HG03457 (cell line): ENCODE results near the gene MEGF11.

ENCODE experiments used
- ATAC-seq: cut with Tn5 transposase; IDR thresholded peaks from one replicate; pipeline ENCODE4 v1.9.1; 2021; ENCODE audit warnings: moderate number of reproducible peaks; ENCODE audit not compliant: unreplicated experiment

Gene MEGF11

DNA sequence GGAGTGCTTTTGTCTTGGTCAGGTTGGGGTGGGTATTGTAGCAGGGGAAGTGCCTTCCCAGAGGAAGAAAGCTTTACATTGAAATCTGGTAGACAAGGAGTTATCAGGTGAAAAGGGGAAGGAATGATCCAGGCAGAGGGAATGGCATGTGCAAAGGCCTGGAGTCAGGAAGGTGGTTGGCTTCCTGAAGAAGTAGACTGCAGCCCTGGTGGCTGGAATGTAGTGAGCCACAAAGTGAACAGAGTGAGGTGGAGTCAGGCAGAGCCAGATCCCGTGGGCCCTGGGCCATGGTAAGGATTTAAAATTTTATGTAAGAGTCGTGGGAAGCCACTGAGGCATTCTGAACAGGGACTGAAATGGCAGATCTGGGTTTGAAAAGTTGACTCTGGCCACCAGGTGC lies 326.0 kb downstream of the MEGF11 start:
- no peak for ATAC-seq

DNA sequence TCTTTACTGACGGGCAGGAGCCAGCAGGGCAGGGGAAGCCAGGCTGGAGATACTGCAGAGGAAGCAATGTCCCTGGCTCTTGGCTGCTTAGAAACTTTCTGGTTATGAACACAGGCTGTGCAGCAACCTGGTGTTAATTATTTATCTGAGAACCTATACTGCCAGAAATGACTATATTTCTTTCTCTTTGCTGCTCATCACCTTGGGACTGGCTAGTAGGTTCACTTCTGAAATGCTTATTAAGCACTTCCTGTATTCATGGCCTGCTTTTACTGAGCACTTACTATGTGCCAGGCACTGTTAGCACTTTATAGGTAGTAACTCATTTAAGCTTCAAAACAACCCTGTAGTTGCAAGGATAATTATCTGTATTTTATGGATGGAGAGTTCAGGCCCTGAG lies 326.7 kb downstream of the MEGF11 start:
- ATAC-seq: peak; percentile 58

DNA sequence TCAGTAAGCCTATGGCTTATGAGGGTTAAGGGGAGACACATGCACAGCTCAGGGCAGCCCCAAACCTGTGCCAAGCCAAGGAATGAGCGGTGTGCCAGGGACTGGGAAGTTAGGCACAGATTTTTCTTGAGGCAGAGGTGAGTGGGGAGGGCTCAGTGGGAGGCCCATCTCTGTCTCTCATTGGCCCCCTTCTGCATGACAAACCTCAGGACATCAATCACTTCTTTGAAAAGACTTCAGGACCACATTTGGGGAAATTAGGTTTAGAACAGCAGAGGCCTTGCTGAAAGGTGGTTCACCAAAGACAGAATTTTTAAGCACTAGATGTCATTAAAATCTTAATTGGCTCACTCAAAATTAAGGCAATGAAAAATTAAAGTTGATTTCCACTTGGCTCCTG lies 327.1 kb downstream of the MEGF11 start:
- ATAC-seq: no peak

DNA sequence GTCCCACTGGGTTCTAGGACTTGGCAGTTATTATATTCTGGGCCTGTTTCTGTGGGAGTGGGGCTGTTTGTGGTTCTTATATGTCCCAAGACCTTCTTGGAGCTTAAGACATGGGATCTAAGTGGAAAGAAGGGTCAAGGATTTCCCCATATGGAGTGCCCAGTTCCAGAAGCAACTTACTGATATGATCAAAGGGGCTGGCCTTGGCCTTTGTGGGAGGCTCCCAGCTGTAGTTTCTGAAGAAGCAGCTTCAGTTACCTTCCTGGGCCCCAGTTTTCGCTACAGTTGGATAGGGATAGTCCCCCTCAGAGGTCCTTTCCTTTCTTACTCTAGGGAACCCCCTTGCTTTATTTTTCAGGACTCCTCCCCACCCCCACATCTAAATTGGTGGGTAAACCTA lies 328.2 kb downstream of the MEGF11 start:
- ATAC-seq: no peak

DNA sequence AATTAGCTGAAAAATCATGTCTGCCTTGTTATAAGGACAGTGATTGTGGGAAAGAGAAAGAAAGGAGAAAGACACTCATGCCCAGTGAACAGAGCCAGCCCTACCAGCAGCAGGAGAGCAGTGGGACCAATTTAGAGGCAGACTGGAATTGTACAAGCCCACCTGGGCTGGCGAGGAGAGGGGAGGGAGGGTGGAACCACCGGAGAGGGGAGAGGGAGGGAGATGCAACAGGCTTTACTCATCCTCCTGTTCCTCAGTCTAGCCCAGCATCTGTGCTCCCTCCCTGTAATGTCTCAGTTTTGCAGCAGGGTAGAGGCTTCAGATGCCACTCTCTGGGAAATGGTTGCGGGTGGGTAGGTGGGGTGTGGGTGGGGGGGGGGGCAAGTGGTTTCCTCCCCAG lies 329.5 kb downstream of the MEGF11 start:
- no peak for ATAC-seq

DNA sequence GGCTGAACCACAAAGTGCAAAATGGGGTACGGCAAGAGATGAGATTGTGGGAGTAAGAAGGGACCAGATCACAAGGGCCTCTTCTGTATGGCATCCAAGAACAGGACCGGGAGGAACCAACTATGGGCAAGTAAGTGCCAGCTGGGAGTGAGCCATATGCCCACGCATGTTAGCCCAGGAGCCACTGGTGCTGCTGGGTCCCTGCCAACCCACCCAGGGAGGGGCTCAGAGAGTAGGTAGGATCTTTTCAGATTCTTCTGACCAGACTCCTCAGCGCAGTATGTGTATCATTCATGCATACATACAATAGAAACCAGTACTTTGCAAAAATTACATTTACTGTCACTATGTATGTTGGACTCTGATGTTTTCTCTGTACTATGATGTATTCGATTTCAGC lies 330.3 kb downstream of the MEGF11 start:
- no peak for ATAC-seq

DNA sequence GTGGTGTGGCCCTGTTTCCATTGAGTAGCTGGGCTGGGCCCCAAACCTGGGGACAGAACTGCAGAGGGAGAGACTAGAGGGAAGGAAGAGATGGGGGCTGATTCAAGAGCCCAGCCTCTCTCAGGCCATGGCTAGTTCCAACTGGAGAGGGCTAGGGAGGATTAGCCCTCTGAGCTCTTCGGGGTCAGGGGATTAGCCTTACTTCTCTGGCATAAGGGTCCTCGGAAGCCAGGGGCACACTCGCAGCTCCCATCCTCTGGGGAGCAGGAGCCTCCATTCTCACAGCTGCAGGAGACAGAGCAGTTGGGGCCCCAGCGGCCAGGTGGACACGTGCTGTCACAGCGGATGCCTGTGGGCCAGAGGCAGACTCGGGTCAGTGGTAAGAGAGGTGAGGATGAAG lies 330.9 kb downstream of the MEGF11 start:
- no peak for ATAC-seq

DNA sequence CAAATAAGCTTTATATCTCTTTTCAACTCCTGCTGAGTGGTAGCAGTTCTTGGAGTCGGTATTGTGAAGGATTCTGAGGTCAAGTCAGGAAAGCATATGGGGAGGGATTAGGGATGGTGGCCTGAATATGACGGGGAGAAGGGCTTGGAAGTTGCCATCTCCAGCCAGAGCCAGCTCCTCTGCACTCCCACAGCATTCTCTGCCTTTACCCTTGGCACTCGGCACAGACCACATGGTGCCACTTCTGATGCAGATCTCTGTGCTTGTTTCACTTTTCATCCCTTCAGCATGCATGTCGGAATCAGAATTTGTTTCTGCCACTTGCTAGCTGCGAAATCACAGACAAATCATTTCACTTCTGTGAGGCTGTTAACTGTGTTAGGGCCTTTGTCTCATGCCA lies 331.8 kb downstream of the MEGF11 start:
- no peak for ATAC-seq

DNA sequence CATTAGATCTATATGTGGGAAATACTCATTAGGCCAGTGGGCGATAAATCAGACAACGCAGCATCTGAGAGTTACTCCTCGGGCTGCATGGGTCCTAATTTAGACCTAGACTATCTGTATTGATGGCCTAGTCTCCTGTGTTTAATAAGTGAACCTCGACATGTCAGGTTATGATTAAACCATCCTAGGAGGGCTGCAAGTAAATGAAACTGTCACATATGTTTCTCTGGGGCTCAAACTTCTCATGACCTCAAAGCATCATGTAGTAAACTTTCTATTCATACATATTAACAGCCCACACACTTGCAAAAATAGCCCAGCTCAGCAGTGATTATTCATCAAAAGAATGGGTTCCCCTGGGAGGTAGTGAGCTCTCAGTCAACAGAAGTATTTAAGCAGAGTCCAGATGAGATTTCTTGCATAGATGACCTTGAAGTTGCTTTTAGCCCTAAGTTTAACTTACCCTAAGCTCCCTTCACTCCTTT lies 332.7 kb downstream of the MEGF11 start:
- ATAC-seq: no peak

DNA sequence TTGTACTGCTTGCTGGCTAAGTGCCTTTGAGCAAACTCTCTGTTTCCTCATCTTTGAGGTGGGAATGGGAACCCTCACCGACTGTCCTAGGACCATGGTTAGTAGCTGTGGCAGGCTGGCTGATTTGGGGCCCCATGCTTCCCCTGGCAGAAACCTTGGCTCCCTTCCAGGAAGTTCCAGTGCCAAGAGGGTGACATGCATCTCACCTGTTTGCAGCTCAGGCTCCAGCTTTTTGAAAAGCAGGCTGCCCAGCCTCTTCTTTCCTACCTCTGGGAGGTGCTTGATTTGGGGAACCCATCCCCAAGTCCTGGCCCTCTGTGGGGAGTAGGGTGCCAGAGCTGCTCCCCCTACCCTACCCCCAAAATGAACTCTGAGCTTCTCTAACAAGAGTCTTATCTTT lies 333.4 kb downstream of the MEGF11 start:
- ATAC-seq: no peak

DNA sequence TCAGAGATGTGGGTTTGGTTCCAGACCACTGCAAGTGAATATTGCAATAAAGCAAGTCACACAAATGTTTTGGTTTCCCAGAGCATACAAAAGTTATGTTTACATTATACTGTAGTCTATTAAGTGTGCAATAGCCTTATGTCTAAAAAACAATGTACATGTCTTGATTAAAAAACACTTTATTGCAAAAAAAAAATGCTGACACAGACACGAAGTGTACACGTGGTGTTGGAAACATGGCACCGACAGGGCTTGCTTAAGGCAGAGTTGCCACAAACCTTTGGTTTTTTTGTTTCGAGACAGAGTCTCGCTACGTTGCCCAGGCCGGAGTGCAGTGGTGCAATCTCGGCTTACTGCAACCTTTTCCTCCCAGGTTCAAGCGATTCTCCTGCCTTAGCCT lies 334.2 kb downstream of the MEGF11 start:
- ATAC-seq: no peak

DNA sequence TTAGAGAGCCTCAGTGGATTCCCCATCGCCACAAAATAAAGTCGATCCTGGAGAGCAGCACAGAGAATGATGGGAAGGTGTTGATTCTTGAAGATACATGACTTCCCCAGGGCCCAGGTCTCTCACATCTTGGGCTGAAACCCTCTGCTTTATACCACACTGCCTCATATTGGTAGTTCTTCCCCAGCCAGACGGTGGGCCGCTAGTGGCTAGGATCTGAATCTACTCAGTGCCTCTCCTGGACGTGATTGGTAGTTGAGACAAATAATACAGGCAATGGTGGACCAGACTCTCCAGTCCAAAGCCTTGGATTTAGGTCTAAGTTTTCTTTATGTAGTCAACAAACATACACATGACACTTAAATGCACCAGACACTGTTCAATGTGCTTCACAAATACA lies 334.6 kb downstream of the MEGF11 start:
- no peak for ATAC-seq

DNA sequence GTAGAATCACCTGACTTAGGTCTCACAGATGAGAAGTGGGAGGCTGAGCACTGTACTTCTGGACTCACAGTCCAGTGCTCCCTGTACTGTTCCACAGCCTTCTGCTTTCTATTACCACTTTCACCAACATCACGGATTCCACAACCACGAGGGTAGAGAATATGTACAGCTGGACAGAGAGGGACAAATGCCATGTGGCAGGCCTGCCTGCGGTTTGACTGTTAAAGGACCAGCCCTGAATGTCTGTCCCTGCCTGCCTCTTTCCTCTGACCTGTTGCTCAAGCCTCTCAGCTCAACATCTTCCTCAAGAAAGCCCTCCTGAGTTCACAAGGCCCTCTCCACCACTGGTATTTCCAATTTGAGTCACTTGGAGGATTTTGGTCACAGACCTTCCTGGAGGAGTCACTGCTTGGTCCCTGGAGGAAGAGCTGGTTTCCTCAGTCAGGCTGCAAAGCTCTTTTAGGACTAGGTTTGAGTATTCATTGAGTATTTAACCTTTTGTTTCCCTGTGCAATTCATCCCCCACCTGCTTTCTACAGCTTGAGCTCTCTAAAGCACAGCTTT lies 335.1 kb downstream of the MEGF11 start:
- ATAC-seq: no peak

DNA sequence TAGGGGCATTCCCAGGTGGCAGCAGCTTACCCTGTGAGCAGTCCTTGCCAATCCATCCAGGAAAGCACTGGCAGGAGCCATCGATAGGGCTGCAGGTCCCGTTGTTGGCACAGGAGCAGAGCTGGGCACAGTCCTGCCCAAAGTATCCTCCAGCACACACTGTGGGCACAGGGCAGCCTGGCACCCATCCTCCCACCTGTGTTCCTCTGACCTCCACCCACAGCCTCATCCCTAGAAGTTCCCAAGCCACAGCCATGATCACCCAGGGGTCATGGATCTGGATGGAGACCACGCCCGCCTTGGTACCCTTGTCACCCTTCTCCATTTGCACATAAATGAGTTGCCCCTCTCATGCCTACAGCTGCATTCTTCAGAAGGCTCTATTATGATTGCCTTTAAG lies 335.6 kb downstream of the MEGF11 start:
- ATAC-seq: no peak

DNA sequence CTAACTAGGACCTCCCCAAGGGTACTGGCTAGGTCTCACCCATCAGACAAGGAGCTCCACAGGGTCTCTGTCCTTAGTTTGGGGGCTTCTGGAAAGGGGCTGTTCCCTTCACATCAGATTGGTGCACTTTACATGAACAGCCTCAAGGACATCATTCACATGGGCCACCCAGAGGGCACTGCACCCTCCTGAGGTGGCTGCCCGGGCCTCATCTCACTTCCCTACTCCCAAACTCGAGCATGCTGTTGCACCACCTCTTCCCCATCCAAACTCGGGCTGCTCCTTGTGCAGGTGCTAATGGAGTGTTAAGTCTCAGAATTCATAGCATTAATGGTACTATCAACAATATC lies 336.2 kb downstream of the MEGF11 start:
- ATAC-seq: peak; percentile 7

DNA sequence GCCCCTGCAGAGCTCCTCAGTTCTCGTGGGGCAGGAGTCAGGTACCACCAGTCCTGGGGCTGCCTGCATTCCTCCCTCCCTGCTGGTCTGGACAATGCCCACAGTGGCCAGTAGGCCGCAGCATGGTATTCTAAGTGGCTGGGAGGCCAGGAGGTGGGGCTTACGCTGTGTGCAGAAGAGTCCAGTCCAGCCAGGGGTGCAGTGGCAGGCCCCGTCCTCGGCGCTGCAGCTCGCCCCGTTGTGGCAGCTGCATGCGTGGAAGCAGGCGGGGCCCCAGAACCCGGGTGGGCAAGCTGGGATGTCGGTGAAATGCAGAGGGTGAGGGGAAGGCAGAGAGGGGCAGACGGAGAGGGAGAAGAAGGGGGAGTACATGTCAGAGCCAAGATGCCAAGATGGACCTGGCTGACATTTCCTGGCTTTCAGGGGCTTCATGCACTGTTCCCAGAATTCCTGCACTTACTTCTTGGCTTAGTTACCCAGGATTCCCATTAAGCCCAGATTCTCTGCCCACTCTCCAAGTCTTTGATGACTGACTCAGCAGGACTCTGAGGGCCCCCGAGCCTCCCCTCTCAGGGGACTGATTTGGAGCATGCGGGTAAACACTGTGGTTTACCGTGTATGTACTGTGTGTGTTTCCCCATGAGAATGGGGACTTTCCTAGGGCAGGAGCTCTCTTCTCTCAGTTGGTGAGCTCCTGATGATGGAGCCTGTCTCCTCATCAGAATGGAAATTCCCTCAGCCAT lies 336.7 kb downstream of the MEGF11 start:
- peak; percentile 42 for ATAC-seq

DNA sequence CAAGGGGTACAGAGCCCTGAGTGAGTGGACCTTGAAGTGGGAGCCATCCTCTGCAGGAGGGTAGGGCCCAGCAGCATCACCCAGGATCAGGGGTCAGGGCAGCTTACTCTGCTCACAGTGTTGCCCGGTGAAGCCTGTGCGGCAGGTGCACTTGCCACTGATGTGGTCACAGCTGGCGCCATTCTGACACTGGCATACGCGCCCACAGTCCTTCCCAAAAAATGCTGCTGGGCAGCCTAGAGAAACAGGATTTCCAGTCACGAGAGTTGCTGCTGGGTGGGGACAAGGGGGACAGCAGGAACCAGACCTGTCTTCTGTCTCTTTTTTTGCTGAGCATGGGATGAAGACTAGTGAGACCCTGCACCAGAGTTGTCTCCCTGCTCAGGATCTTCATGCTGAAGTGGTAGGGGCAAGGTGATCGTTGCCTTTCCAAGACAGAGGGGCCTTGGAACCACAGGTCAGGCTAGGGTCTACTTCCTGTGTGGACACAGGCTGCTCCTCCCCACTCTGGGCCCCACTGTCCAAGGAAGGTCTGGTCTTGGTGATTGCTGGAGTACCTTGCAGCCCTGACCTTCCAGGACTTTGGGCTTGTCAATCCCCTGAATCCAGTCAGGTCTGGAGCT lies 337.4 kb downstream of the MEGF11 start:
- ATAC-seq: no peak

DNA sequence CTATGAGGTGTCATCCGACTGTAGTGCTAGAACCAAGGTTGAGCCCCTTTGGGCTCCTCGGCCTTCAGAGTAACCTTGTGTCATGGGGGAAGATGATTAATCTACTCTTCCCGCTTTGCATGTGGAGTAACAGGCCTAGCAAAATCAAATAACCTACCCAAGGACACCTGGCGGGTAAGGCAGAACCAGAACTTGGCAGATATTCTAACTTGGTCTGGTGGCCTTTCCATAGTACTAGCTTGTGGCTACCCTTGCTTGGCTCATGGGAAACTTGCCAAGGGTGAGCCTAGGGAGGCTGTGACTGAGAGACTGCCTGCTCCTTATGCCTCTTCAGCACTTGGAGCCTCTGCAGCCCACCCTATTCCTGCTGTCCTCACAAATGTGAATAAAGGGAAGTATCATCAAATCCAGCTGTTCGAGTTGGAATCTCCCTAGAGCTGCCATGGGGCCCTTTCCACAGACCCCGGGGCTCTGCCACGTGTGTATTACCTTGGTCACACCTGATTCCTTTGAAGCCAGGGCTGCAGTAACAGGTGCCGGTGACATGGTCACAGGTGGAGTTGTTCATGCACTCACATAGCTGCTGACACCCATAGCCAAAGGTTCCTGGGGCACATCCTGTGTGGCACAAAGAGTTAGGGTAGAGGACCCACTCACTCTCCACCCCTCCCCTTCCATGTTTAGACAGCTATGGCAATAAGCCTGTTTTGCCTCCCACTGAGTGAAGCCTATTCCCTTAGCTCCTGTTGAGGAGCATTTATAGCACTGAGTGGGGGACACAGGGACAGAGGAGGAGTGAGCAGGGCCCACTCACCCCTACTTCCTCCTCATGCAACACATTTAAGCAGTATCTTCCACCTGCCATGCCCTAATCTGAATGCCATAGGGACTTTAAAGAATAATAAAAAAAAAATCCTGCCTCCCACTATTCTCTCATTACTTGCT lies 338.3 kb downstream of the MEGF11 start:
- ATAC-seq: no peak

DNA sequence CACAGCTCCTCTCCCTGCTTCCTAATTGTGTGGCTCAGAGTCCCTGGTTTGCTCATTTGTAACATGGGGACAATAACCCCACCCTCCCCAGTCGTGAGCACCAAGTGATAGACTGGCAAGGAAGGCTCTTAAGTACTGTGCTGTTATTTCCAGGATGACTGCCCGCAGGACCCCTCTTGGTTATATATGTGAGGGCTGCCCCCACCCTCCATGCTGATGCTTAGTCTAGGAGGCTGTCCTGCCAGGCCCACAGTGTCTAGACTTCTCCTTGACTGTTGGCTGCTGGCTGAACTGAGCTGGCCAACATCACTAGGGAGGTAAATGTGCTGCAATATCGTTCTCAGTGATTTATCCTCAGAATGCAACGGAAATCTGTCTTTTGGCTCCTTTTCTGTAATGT lies 339.2 kb downstream of the MEGF11 start:
- no peak for ATAC-seq

DNA sequence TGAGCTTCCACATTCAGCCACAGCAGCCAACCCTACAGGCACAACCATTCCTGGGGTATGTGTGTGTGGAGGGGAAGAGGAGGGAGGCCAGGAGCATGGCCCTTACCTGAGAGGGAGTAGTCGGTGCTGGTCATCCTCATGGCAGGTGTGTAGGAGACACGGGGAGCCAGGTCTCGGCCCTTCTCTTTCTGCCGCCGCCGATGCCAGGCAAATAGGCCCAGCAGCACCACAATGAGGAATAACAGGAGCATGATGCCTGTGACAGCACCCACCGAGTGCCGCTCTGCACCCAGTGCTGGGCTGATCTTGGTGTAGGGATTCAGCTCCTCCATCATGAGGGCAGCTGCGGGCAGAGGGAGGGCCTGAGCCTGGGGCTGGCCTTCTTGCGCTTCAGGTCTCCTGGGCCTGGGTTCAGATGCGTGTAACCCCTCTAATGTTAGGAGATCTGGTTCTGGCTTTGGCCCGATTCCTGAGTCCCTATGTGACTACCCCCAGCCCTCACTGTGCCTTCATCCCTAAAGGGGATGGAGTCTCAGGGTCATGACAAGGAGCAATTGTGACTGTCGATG lies 339.8 kb downstream of the MEGF11 start:
- ATAC-seq: no peak

DNA sequence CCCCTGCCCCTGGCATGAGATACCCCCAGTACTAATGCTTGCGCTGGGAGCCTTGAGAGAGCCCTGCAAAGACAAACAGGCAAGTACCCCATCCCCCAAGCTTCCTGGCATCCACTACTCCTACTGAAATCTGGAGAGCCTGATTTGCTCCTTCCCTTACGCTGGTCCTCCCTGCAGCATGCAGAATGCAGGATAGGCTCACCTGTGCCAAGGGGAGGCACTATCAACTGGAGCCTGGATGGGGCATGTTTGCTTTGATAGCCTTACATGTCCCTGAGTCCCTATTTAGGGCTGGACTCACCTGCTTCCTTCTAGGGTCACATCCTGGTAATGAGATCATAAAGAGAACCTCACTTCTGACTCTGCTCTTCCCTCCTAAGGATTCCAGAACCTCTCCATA lies 341.3 kb downstream of the MEGF11 start:
- ATAC-seq: no peak
